NCI-H1417 (cell line): Measurements from ENCODE around the gene NKD1.
A peak's percentile ranks its signal among the peaks of the same experiment; 100 is the strongest.

Source experiments
- DNase-seq, 3 experiments: peaks; one replicate each; lab custom pipeline; 2025; lab: John Stamatoyannopoulos, UW

The NKD1 gene

DNA sequence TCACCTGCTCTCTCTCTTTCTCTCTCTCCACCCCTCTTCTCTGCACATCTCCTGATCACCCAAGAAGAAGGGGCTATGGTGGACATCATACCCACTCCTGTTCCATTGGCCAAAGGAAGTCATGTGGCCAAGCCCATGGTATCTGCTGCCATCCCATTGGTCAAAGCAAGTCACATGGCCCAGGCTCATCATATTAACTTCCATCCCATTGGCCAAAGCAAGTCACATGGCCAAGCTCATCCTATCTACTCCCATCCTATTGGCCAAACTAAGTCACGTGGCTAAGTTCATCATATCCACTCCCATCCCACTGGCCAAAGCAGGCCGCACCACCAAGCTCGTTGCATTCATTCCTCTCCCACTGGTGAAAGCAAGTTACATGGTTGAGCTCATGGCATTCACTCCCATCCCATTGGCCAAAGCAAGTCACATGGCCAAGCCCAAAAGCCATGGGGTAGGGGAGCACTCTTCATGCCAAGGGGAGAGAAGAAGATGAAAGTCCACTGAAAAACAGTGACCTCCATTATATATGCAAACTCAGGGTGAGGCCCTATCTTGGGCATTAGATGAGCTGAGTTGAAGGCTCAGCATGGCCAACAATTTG lies 103.7 kb downstream of the NKD1 start:
- DNase-seq: no peak

GRCh38 chr16:50652836-50653425 lies 104.7 kb downstream of the NKD1 start:
- DNase-seq: no peak

DNA sequence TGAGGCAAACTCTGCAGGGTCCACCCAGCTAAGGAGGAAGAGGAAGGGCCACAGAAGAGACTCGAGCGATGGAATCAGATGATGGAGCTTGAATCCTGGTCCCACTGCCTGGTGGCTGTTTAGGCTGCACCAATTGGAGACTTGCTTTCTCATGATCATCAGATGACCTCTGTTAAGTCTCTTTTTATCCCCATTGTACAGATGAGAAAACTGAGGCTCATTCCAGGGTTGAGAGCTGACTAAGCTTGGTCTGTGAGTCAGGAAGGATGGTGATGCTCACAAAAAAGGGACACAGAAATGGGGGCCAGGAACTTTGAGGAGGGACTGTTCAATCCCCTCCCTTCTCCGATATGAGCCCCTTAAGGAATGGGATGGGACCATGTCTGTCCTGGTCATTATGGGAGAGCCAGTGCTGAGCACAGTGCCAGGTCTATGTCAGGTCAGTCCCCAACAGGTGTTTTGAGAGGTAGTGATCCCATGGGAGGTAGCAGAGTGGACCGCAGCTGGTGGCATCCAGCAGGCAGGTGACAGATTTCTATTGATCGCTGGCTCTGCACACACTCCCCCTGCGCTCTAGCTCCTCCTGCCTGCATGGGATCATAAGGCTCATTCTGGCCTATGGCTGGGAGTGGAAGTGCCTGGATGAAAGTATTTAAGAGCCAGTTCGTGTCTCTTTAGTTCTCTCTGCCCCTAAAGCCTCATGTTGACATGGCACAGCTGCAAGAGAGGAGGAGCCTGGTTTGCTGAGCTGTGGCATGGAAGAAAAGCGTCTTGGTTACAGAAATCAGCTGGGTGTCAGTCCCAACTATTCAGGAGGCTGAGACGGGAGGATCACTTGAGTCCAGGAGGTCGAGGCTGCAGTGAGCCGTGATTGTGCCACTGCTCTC lies 105.7 kb downstream of the NKD1 start:
- no peak for DNase-seq

DNA sequence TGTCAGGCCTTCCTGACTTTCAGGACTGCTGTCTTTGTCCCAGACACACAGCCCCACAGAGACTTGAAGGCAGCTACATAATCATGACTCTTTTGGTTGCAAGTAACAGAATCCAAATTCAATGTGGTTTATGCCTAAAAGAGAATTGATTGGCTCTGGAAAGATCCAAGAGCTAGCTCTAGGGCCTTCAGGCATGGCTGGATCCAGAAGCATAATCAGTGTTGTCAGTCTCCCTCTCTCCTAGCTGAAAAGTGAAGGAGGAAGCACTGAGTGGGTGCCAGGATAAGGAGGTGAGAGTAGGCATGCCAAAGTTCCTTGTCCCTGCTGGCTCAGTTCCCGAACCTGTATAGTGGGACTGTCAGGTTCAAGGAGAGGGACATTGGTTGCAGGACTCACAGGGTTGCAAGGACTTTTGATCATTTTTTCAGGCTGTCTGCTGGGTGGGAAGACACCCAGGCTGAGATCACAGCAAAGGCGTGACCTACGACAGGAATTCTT lies 107.4 kb downstream of the NKD1 start:
- no peak for DNase-seq

GRCh38 chr16:50657241-50657640 lies 109.0 kb downstream of the NKD1 start:
- no peak for DNase-seq

GRCh38 chr16:50659806-50660205 lies 111.6 kb downstream of the NKD1 start:
- DNase-seq: no peak

DNA sequence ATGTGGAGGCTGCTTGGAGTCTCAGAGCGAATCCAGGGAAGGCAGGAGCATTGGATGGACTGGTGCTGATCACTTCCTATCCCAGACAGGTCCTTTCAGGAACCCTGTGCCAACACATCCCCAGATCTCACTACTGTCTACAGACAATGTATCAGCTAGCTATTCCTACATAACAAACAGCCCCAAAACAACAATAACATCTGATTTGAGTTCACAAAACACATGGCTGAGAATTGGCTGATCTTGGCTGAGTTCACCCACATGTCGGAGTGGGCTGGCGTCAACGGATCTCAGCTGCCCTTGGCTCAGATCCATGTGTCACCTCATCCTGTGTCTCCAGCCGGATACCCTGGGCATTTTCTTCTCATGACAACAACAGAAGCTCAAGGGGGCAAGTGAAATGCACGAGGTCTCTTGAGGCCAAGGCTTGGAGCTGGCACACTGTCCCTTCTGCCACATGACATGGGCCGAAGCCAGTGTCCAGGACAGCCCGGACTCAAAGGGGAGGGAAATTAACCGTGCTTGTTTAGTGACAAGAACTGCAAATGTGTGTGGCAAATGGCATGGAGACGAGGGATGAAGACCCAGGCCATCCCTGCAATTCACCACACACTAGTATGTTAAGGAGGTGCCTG lies 114.2 kb downstream of the NKD1 start:
- no peak for DNase-seq

DNA sequence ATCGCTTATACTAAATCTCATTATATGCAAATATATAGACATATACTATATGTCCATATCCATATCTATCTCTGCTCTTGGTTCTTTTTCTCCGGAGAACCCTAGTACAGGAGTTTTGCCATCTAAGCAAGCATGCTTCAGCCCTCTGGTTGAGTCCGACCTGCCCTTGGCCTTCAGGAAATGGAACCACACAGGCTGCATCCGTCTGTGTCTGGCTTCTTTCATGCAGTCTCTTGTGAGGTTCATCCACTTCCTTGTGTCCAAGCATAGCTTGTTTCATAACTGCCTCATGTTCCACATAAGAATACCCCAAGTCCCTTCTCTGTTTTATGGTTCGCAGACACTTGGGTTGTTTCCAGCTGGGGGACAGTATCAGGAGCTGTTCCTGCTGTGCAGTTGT lies 116.1 kb downstream of the NKD1 start:
- DNase-seq: no peak

- DNase-seq: peak; percentile 4 to 55 (median 33)
Measured at GRCh38 chr16:50665128-50665878, 117.1 kb downstream of the NKD1 start.

- no peak for DNase-seq
Measured at GRCh38 chr16:50666658-50667496, 118.7 kb downstream of the NKD1 start.

DNA sequence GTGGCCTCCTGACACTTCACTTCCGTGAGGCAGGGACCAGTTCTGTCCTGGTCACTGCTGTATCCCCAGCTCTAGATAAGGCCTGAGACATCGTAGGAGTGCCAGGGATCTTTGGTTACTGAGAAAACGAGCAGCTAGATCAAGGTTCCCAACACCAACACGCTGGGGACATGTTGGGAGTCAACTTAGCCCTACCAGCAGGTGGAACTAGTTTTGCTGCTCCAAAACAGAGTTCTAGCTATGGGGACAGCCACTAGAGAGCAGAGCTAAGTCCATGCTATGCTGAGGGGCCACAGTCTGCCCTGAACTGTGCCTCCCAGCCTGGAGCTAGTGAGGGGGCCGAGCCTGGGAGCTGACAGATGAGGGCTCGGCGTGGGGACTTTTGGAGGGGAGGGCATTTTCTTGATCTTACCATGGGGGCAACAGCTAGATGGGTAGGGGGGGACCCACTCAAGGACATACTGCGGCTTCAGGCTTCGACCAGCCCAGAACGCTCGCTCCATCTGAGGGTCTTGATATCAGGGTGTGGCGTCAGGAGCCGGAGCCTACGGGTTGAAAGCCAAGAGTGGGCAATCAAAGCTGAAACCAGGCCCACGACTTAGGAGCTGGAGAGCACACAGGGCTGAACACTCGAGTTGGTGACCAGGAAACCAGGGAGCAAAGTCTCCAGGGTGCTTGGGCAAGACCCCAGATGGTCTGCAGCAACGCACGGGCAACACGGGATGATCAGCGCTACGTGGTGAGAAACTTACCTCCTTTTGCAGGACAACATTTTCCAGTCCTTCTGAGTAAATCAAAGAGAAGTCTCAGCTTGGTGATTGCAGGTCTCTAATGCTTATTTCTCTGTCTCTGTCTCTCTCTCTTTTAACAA lies 119.5 kb downstream of the NKD1 start:
- no peak for DNase-seq

GRCh38 chr16:50668368-50669008 lies 120.3 kb downstream of the NKD1 start:
- DNase-seq: no peak

GRCh38 chr16:50669741-50670140 lies 121.5 kb downstream of the NKD1 start:
- DNase-seq: no peak

DNA sequence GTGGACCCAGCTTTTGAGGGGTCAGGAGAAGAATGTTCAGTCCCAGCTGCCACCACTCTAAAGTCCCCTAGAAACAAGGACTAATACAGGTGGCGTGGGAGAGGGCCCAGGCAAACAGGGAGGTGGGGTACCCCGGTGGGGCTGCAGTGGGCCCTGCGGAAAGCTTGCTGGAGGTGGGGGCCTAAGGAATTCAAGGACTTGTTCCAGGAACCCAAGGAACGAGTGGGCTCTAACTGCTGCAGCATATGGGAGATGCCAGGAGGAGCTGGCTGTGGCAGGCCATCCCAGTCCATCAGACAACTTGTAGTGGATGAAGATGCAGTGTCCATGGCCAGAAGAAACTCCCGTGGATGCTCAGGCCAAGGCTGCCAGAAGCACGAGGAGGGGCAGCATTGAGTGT lies 122.3 kb downstream of the NKD1 start:
- DNase-seq: no peak

GRCh38 chr16:50671644-50672260 lies 123.6 kb downstream of the NKD1 start:
- DNase-seq: peak in 2 of 3 experiments; percentile 1 to 9

- no peak for DNase-seq
Measured at GRCh38 chr16:50673496-50674275, 125.5 kb downstream of the NKD1 start.

- DNase-seq: no peak
Measured at GRCh38 chr16:50674831-50675230, 126.6 kb downstream of the NKD1 start.
